Inflammatory macrophage treated with lipopolysaccharide for 1 hour (primary cell): ENCODE results near the gene DHRS11.
"Not testable (repeated sequence)": the region's sequence is repeated elsewhere in the genome, so short reads cannot be mapped to it uniquely, and the experiment has no call there.

ENCODE experiments used
- DNase-seq, 2 donors: peaks; one replicate each; pipeline ENCODE4 v3.0.0-alpha.2; 2020 to 2022

DHRS11 gene

DNA sequence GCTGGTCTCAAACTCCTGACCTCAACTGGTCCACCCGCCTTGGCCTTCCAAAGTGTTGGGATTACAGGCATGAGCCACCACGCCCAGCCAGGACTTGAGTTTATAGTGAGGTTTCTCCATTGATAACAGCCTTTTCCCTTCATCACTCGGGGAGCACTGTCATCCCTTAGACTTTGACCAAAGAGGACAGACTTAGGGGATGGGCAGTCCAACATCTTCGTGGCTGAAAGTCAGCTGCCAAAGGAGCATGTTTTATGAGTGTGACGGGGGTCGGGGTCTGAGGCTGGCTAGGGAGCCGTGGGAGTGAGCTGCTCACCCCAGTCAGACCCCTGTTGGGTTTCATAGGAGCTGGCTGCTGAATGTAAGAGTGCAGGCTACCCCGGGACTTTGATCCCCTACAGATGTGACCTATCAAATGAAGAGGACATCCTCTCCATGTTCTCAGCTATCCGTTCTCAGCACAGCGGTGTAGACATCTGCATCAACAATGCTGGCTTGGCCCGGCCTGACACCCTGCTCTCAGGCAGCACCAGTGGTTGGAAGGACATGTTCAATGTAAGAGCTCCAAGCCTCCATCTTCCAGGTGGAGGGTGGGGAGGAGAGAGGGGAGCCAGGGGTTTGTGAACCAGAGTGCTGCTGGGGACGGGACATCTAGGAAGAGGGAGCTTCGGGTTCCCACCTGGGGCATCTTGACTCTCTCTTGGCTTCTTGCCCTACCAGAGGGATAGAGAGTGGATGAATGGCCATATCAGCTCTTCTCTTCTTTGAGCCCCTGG, 3.1 kb downstream of the DHRS11 start:
- DNase-seq, result no peak

DNA sequence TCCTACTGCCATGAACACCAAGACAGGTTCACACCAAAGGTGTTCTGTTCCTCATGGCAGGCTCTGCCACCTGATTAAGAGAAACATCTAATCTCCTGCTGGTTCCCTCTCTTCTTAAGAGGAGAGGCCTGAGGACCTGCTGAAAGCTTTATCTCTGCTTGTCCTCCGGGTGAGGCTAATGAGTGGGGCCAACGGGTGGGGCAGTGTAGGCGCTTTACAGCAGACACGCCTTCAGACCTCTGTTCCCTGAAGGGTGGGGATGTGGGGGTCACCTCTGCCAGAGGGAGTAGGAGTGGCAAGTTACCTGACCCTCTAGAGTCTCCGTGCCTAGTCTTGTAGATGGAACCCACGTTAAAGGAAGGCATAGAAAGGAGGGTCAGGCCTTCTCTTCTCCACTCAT, 5.5 kb downstream of the DHRS11 start:
- no peak for DNase-seq

DNA sequence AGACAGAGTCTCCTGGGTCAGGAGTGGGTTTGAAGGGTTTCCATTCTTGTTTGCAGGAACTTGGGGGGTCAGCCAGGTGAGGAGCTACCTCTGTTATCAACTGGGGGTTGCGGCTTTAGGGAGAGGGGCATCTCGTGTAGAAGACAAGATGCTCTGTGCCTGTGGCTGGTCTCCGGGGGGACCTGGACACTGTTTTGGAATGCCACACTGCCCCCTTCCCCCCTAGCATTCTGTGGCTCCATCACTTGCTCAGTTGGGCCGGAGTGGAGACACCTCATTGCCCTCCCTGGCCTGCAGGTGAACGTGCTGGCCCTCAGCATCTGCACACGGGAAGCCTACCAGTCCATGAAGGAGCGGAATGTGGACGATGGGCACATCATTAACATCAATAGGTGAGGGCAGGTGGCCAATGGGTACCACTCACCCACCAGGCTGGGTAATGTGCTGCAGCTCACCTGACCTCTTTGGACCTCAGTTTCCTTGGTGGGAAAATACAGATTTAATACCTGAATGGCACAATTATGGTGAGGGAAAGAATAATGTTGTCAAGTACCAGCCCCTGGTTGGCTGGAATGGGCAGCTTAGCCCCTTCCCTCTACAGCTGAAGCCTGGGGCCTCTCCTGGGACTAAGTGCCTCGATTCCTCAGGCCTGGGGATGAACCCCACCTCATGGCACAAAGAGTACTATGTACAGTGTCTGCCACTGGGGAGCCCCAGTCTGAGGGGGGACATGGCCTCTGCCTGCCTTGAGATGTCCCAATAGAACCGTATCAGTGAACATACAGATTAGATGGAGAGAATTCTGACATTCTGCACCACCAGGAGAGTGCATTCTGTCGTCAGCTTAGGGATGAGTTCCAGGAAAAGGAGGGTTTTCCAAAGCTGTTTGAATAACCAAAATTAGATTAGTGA, 6.4 kb downstream of the DHRS11 start:
- DNase-seq, result no peak

DNA sequence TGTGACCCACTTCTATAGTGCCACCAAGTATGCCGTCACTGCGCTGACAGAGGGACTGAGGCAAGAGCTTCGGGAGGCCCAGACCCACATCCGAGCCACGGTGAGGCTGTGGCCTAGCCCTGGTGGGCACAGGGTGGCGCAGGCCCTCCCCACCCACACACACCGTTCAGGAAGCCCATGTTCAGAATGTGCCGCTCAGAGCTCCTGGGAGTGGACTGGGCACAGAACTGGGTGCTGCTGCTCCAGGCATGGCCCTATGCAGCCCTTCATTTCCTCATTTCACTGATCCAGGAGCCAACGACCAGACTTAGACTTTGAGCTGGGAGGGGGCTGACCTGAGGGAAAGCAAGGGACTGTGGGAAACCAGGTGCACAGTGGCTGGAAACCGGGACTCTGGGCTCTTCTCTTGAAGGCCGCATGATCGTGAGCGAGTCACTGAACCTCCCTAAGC, 7.3 kb downstream of the DHRS11 start:
- DNase-seq, result no peak

DNA sequence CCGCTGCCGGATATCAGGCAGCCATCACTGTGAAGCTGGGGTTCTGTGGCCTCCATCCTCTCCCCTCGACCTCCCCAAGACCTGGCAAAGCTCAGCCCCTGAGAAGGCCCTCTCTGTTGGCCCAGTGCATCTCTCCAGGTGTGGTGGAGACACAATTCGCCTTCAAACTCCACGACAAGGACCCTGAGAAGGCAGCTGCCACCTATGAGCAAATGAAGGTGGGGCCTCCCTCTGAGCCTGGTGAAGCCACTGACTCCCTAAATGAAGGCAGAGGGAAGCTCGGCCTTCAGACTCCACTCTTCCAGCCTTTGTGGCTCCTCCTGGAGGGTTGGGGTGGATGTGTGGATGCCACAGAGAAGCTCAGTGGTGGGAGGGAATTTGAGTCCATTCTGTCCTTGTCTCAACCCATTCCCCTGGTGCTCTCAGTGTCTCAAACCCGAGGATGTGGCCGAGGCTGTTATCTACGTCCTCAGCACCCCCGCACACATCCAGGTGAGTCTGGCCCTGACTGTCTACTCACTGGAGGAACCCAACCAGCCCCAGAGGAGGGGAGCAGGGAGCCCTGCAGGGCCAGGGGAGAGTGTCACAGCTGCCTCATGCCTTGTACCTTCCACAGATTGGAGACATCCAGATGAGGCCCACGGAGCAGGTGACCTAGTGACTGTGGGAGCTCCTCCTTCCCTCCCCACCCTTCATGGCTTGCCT, 8.0 kb downstream of the DHRS11 start:
- DNase-seq, result no peak

DNA sequence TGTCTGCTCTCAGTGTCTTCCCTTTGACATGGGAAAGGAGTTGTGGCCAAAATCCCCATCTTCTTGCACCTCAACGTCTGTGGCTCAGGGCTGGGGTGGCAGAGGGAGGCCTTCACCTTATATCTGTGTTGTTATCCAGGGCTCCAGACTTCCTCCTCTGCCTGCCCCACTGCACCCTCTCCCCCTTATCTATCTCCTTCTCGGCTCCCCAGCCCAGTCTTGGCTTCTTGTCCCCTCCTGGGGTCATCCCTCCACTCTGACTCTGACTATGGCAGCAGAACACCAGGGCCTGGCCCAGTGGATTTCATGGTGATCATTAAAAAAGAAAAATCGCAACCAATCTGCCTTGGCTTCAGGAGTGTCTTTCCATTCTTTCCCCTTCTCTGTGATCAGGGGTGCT, 8.8 kb downstream of the DHRS11 start:
- DNase-seq, result no peak

DNA sequence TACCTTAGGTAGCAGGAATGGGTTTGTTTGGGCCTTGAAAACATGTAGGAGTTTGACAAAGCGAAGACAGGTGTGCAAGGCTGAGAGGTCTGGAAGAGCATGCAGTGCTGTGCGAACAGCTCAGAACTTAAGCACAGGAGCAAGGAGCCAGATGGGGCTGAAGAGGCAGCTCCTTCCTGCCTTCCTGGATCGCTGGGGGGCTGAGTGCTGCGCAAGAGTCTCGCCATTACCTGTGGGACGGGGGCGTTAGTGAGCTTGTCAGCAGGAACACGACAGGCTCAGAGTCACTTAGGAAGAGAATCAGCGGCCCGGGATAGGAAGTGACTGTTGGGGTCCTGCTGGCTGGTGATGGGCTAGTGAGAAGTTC, 9.2 kb downstream of the DHRS11 start:
- no peak for DNase-seq

DNA sequence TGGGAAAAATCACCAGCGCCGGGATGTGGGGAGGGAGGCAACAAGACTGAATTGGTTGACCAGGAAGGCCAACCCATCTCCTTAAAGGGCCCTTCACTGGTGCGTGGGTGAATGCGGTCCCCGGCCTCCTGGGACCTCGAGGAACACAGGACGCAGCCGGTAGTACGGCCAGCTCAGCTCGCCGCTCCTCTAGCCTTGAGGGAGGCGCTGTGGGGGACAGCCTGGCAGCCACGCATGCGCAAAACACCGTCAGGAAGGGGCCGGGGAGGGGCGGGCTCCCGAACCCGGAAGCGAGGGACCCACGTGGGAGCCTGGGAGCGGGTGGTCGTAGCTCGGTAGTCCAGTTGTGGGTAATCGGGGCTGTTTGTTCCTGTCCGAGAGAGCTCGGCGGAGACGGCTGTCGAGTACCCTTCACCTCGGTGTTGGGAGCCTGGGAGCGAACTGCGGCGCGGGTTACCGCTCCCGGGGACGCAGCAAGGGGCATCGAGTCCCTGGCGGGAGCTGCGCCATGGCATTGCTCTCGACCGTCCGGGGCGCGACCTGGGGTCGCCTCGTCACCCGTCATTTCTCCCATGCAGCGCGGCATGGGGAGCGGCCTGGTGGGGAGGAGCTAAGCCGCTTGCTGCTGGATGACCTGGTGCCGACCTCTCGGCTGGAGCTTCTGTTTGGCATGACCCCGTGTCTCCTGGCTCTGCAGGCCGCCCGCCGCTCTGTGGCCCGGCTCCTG, 9.8 kb downstream of the DHRS11 start, which contains the start of gene MRM1:
Gene MRM1, plus strand, starts transcription at position 281 of the 727 bp plus-strand sequence. Its CDS starts 228 bp downstream, at position 509.
- DNase-seq, result peak; percentile 82 to 94

DNA sequence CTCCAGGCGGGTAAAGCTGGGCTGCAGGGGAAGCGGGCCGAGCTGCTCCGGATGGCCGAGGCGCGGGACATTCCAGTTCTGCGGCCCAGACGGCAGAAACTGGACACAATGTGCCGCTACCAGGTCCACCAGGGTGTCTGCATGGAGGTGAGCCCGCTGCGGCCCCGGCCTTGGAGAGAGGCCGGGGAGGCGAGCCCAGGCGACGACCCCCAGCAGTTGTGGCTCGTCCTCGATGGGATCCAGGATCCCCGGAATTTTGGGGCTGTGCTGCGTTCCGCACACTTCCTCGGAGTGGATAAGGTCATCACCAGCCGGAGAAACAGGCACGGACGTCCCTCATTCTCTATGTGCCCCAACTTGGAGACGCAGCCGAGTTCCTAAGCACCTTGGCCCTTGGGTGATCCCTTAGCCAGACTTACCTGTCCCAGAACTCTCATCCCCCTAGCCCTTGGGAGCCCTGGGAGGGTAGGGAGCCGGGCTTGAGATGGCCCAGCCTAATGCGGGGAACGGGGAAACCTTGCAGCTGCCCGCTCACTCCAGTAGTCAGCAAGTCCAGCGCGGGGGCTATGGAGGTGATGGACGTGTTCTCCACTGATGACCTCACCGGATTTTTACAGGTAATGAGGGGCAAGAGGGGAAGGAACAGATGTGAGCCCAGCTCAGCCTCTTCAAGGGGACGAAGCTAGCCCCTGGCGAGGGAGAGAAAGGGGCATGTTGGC, 10.5 kb downstream of the DHRS11 start:
- no peak for DNase-seq

DNA sequence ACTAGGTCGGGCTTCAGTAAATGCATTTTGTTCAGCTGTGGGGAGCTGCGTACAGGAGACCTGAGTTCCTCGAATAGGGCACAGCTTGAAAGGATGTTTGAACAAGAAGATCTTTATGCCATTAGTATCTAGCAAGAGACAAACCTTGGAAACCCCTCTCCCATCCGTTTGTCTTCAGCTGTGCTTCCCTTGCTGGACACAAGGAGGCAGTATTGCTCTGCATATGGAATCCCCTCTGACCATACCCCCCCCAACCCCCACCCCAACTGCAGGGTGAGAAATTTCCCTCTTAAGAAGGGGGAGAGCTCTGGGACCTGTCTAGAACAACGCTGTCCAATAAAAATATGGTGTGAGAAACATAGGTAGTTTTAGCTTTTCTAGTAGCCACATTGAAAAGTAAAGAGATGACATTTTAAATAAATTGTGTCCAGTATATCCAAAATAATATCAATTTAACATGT, 11.3 kb downstream of the DHRS11 start:
- DNase-seq, result peak; percentile 41 to 82

DNA sequence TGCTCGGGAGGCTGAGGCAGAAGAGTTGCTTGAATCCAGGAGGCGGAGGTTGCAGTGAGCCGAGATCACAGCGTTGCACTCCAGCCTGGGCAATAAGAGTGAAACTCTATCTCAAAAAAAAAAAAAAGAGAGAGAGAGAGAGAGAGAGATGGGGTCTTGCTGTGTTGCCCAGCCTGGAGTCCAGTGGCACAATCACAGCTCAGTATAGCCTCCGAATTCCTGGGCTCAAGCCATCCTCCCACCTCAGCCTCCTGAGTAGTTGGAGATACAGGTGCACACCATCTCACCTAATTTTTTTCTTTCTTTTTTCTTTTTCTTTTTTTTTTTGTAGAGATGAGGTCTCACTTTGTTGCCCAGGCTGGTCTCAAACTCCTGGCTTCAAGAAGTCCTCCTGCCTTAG, 13.3 kb downstream of the DHRS11 start:
- DNase-seq, result not testable (repeated sequence)

DNA sequence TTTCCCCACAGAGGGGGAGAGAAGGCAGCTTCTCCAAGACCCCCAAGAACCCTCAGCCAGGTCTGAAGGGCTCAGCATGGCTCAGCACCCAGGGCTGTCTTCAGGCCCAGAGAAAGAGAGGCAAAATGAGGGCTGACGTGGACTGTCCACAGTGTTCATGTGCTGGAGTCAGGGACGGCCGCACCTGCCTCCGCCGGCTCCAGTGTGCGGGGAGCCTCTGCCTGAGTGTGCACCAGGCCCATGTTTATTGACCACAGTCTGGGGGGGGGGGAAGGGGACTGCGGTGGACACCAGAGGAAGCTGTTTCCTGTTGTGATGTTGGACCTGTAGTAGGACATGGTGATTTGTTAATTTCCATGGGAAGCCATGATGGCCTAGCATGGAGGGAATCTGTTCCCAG, 16.6 kb downstream of the DHRS11 start:
- no peak for DNase-seq

DNA sequence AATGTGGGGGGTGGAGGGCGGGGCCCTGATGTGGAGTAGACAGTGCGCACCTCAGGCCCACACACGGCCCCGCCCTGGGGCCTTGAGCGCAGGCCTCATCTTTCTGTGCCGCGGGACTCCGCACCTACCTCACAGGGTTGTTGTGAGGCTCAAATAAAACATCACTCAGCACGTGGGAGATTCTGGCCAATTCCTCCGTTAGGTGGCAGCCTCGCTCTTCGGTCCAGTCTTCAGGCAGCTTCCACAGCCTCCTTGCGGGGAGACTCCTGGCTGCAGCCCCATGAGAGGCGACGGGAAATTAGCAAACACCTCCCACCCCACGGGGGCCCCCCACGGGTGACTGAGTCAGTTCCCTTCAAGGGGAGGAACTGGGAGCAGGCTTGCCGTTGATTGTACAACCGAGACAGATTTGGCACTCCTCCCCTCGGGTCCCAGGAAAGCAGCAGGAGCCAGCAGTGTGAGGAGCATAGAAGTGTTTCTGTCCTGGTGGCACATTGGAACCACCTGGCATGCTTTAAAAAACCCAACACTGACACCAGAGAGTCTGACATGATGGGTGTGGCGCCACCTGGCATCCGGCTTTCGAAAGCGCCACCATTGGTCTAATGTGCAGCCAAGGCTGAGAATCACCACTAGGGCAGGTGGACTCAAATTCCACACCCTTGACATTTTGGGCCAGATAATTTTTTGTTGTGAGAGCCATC, 17.3 kb downstream of the DHRS11 start:
- DNase-seq, result peak; percentile 58 to 68

DNA sequence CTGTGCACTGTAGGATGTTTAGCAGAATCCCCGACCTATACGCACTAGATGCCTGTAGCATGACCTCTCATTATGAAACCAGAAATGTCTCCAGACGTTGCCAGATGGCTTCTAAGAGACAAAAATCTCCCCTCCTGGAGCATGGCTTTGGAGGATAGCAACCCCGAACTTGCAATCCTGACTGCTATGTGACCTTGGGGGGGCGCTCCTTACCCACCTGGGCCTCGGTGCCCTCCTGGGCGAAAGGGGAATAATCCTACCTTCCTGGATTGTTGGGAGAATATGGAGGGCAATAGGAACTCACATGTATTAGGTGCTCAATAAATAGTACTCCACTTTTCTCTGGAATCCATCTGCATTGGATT, 17.8 kb downstream of the DHRS11 start:
- no peak for DNase-seq

DNA sequence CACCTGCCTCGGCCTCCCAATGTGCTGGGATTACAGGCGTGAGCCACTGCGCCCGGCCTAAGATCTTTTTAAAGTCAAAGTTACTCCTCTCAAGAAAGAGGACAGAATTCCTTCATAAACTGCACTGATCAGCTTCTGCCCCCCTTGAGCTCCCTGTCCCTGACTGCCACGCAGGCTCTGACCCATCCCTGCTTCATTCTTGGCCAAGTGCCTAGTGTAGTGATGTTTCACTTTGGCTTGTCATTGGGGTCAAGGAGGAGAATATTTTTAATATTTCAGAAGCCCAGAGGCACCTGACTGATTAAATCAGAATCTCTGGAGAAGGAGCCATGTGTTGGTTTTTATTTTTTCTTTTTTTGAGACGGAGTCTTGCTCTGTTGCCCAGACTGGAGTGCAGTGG, 18.8 kb downstream of the DHRS11 start:
- no peak for DNase-seq

DNA sequence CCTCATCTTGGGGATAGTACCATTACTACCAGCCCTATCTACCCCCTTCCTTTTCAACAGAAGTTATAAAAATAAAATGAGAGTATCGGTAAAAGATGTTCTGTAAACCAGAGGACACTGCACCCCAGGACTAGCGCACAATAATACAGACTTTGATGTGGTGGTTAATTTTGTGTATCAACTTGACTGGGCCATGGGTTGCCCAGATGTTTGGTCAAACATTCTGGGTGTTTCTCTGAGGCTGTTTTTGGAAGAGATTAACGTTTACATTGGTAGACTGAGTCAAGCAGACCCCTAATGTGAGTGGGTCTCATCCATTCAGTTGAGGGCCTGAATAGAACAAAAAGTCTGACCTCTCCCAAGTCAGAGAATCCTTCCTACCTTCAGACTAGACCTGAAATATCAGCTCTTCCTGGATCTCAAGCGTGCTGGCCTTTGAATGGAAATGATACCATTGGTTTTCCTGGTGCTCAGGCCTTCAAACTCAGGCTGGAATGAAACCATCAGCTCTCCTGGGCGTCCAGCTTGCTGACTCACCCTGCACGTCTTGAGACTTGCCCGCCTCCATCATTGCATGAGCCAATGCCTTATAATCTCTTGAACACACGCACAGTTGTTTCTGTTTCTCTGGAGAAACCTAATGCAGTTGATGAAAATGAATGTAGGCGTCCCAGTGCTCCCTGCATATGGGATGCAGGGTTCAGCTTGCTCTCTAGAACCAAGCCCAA, 19.8 kb downstream of the DHRS11 start:
- peak in 1 of 2 donors; percentile 29 for DNase-seq

DNA sequence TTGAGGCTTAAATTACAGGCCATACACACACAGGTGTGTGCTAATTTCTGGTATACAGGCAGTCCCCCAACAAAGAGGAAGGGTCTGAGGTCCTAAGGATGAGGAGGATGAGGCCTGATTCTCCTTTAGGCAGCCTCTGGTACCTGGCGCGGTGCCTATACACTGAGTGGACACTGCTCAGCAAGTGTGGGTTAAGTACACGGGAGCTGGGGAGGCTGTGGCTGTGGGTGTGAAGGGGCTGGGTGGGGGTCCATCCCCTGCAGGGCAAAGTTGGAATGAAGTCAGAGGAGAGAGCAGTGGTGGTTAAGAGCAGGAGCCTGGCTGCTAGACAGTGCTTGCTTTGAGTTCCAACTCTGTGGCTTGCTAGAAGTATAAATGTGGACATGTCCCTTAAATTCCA, 20.6 kb downstream of the DHRS11 start:
- DNase-seq, result no peak

DNA sequence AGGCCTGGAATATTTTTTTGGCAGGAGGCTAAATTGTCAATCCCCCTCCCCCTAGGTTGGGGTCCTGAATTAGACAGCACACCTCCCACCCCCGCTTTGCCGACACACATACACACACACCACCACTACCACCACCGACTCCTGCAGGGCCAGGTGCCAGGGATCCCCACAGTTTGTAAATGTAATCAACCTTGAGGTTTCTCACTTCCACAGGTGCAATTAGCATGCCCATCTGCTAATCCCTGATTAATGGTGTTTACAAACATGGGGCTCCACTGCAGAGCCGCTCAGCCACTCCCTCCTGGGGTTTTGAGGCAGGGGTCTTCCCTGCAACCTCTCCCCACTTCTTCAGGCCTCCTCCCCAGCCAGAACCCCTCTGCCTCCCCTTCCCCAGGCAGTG, 21.5 kb downstream of the DHRS11 start:
- DNase-seq, result no peak

DNA sequence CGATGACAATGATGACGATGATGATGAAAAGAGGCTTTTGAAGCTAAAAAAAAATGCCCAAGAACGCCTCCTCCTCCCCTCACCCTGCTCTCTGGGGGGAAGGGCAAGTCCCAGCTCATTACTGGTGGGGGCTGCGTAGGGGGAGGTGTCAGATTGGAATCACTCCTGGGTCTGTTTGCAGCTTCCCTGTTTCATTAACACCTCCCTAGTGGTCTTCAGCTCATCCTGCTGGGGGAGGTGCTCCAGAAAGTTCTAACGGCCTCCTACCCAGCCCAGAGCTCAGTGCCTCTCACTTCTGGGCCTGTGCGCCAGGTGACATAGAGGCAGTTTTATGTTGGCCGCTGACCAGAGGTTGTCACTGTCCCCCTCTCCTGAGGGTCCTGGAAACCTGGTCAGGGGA, 22.4 kb downstream of the DHRS11 start:
- DNase-seq, result no peak

DNA sequence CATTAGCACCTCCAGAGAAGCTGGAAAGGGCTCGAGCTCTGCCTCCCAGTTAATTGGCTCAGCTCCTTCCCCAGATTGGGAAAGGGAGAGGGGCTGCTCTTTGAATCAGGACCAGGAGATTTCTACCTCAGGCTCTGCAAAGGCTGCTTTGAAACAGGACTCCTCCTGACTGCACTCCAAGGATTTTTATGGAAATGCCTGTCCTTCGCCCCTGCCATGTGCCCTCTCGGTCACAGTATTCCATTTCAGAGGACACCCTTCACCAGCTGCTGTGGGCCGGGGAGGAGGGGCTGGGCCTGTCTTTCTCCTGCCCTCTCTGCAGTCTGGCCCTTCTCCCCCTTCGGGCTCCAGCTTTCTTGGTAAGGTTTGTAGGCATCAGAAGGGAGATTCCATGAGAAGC, 23.3 kb downstream of the DHRS11 start:
- no peak for DNase-seq
